ENCODE data around the gene ABCD1. TPM values are rescaled to one million over a fixed set of nuclear protein-coding genes. Genes with fewer than 3 reads are reported as not detected.

The ABCD1 gene
- total and polyA plus RNA-seq, 9 of the 15 experiments (the other 6 are each of a cell fraction or from before 2014, with no cell fraction given) = 0.07 to 6.9 (median 2.2) TPM

DNA sequence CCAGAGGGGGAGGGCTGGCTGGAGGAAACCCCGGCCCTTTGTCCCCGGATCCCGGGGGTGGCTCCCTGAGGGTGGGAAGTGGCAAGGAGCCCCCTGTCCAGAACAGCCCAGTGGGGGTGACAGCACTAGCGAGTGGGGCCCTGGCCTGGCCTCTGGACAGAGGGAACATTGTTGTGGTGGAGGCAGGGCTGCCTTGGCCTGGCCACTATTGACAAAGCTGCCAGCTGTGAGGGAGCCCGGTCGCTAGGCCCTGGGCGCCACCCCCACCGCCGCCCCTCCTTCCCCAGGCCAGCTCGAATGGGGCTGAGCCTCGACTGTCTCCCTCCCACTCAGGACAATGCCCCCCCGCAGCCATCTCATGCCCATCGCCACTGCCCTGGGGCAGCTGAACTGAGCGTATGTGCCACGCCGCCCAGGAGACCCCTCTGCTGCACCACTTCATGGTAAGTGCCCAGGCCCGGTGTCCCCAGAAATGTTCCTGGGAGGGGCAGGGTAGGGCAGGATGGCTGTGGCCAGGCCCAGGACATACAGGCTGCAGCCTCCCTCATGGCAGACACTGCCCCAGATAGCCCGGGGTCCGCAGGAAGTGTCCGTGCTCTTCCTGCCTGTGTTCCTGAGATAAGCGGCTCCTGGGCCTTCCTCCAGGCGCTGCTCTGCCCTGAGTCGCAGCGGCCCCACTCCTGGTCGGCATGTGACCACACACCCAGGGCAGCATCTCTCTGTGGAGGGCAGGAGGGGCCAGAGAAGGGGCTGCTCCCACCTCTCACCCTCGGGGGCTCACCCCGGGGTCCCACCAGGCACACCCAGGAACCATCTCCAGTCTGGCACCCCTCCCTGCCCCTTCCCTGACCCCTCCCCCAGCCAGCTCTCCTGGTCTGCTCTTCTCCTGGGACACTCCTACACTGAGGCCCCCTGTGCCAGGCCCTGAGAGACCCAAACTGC, 40.8 kb downstream of the ABCD1 start (continued):
- TF ChIP-seq, protein P1, sequence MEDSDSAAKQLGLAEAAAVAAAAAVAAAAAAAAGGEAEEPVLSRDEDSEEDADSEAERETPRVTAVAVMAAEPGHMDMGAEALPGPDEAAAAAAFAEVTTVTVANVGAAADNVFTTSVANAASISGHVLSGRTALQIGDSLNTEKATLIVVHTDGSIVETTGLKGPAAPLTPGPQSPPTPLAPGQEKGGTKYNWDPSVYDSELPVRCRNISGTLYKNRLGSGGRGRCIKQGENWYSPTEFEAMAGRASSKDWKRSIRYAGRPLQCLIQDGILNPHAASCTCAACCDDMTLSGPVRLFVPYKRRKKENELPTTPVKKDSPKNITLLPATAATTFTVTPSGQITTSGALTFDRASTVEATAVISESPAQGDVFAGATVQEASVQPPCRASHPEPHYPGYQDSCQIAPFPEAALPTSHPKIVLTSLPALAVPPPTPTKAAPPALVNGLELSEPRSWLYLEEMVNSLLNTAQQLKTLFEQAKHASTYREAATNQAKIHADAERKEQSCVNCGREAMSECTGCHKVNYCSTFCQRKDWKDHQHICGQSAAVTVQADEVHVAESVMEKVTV (CRISPR knock-in tag; IDR thresholded peaks at IDR 0.05) = no peak
- TF ChIP-seq, protein P2, sequence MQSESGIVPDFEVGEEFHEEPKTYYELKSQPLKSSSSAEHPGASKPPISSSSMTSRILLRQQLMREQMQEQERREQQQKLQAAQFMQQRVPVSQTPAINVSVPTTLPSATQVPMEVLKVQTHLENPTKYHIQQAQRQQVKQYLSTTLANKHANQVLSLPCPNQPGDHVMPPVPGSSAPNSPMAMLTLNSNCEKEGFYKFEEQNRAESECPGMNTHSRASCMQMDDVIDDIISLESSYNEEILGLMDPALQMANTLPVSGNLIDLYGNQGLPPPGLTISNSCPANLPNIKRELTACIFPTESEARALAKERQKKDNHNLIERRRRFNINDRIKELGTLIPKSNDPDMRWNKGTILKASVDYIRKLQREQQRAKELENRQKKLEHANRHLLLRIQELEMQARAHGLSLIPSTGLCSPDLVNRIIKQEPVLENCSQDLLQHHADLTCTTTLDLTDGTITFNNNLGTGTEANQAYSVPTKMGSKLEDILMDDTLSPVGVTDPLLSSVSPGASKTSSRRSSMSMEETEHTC (IDR thresholded peaks at IDR 0.05) = 0 out of 2 replicates have a peak, but pooled peaks have one; percentile 26
- no peak for TF ChIP-seq MEF2D (tag; conservative IDR thresholded peaks at IDR 0.05; ENCODE audit: low read depth)
- TF ChIP-seq CREBBP (IDR thresholded peaks at IDR 0.05; ENCODE audit: low read depth, low read length) = no peak
- no peak for TF ChIP-seq NR1H2 (CRISPR knock-in tag; IDR thresholded peaks at IDR 0.05)
- no peak for TF ChIP-seq ZNF347 (CRISPR knock-in tag; IDR thresholded peaks at IDR 0.05; ENCODE audit: low read depth)
- no peak for TF ChIP-seq PRPF4 (IDR thresholded peaks at IDR 0.05; ENCODE audit: insufficient read depth, low read depth, low read length, poor library complexity, severe bottlenecking)
- TF ChIP-seq, protein P3, sequence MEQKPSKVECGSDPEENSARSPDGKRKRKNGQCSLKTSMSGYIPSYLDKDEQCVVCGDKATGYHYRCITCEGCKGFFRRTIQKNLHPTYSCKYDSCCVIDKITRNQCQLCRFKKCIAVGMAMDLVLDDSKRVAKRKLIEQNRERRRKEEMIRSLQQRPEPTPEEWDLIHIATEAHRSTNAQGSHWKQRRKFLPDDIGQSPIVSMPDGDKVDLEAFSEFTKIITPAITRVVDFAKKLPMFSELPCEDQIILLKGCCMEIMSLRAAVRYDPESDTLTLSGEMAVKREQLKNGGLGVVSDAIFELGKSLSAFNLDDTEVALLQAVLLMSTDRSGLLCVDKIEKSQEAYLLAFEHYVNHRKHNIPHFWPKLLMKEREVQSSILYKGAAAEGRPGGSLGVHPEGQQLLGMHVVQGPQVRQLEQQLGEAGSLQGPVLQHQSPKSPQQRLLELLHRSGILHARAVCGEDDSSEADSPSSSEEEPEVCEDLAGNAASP (IDR thresholded peaks at IDR 0.05) = no peak
- TF ChIP-seq ZNF77 (CRISPR knock-in tag; IDR thresholded peaks at IDR 0.05) = no peak
- TF ChIP-seq MTA2 (IDR thresholded peaks at IDR 0.05; ENCODE audit: low read depth) = peak; percentile 64
- TF ChIP-seq CREB1 (IDR thresholded peaks at IDR 0.05) = 0 out of 2 replicates have a peak, but pooled peaks have one; percentile 10
- TF ChIP-seq CREB1 (CRISPR knock-in tag; IDR thresholded peaks at IDR 0.05) = no peak; the same call in 1 of the 2 replicates
- TF ChIP-seq, protein P4, sequence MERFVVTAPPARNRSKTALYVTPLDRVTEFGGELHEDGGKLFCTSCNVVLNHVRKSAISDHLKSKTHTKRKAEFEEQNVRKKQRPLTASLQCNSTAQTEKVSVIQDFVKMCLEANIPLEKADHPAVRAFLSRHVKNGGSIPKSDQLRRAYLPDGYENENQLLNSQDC (CRISPR knock-in tag; IDR thresholded peaks at IDR 0.05) = no peak
- no peak for TF ChIP-seq HDAC3 (IDR thresholded peaks at IDR 0.05; ENCODE audit: borderline replicate concordance, partially characterized antibody)
- peak; percentile 56 to 72; a peak in 2 of 4 replicates for TF ChIP-seq ETV6 (IDR thresholded peaks at IDR 0.05; ENCODE audit: borderline replicate concordance in 1 of 2, low read depth in 2 of 2, low read length in 1 of 2)
- TF ChIP-seq ETV6 (CRISPR knock-in tag; IDR thresholded peaks at IDR 0.05; ENCODE audit: borderline replicate concordance) = no peak
- TF ChIP-seq ZNF384 (IDR thresholded peaks at IDR 0.05; ENCODE audit: low read depth, low read length) = no peak
- no peak; the same call in 1 of the 2 replicates for TF ChIP-seq GATAD2B (IDR thresholded peaks at IDR 0.05; ENCODE audit: borderline replicate concordance)
- TF ChIP-seq SRF (CRISPR knock-in tag; IDR thresholded peaks at IDR 0.05) = 0 out of 4 replicates have a peak, but pooled peaks of 1 of the 2 experiments have one; percentile 4
- no peak for TF ChIP-seq ZC3H11A (IDR thresholded peaks at IDR 0.05; ENCODE audit: low read depth, low read length)
- no peak for TF ChIP-seq TCF7 (IDR thresholded peaks at IDR 0.05; ENCODE audit: borderline replicate concordance)
- no peak for TF ChIP-seq BRCA1 (IDR thresholded peaks at IDR 0.05)
- TF ChIP-seq BRCA1 (CRISPR knock-in tag; IDR thresholded peaks at IDR 0.05) = no peak
- no peak for TF ChIP-seq RFX1 (IDR thresholded peaks at IDR 0.05)
- no peak for TF ChIP-seq ZNF311 (CRISPR knock-in tag; IDR thresholded peaks at IDR 0.05)
